Activated CD8-positive, alpha-beta memory T cell treated with anti-CD3 and anti-CD28 coated beads for 1 hour (primary cell): ENCODE measurements around the gene SULF2.

Experiments
- DNase-seq, 2 donors: peaks; one replicate each; pipeline ENCODE4 v3.0.0-alpha.2; 2020; ENCODE audit warnings: low read depth in 1 of 2; ENCODE audit errors: extremely low read depth in 1 of 2

SULF2 gene

DNA sequence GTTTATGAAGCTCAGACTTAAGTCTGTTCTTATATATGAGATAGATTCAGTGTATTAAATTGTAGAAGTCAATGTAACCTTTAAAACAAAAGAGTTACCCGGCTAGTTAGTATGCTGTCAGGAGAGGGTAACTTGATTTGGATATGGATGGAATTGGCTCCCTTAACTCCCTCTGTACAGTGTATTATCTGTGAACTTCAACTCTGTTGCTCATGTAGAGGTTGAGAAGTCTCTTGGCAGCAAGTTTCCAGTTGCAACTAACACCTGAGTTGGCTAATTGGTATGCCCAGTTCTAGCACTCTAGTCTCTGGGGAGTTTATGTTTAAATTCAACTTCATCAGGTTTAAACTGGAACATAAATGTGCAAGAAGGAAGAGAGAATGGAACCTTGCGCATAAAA is 172.6 kb downstream of the SULF2 start:
- DNase-seq, result no peak

DNA sequence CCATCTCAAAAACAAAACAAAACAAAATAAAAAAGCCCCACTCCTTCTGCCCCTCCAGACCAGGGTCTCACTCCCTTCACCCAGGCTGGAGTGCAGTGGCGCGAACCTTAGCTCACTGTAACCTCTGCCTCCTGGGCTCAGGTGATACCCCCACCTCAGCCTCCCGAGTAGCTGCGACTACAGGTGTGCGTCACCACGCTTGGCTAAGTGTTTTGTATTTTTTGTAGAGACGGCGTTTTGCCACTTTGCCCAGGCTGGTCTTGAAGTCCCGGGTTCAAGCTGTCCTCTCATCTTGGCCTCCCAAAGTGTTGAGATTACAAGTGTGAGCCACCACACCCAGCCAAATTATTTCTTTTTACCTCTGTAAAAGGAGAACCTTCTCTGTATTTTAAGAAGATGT is 173.5 kb downstream of the SULF2 start:
- no peak for DNase-seq

- DNase-seq, result no peak
Measured at GRCh38 chr20:47610945-47611250, 174.4 kb downstream of the SULF2 start.

DNA sequence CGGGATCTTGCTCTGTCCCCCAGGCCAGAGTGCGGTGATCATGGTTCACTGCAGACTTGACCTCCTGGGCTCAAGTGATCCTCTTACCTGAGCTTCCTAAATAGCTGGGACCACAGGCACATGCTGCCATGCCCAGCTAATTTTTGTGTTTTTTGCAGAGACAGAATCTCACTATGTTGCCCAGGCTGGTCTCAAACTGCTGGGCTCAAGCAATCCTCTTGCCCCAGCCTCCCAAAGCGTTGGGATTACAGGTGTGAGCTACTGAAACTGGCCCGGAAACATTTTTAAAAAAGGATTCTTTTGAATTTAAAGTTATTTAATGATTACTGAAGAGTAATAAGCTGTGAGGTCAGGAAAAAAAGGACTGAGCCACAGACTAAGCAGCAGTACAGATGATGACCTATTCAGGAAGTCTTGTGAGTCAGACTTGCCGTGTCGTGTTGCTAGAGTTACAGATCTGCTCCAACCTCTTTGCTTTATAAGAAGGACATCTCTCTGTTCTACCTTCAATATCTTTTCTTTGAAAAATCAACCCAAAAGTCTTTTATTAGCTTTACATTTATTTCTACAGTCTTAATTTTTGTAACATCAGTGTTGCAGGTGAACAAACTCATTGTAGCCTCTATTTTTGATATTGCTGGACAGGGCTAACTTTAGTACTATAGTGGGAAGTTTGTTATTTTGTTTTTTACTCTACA is 174.9 kb downstream of the SULF2 start:
- DNase-seq, result peak; percentile 50 to 68

- DNase-seq, result no peak
Measured at GRCh38 chr20:47609001-47609400, 176.3 kb downstream of the SULF2 start.
